A549 (cell line): Measurements from ENCODE around the gene AFG1L.

ENCODE experiments used
- CTCF ChIP-seq: fragments of >200 bp; sonication (Bioruptor Twin); formaldehyde crosslinking; IDR thresholded peaks from 3 replicates; pipeline ENCODE4 v1.5.1; 2016
- MAFK ChIP-seq: fragments of 450-650 bp; IDR thresholded peaks from 2 replicates; pipeline ENCODE4 v1.6.1; 2014; ENCODE audit not compliant: partially characterized antibody
- POLR2A ChIP-seq: IDR thresholded peaks from 2 replicates; pipeline ENCODE4 v1.6.1; 2012; ENCODE audit warnings: mild to moderate bottlenecking, low read length

GRCh38 chr6:108454356-108454755 lies 159.5 kb downstream of the AFG1L start:
- no peak for TF ChIP-seq POLR2A
- TF ChIP-seq MAFK: no peak
- TF ChIP-seq CTCF: no peak
